HEK293 (cell line): Measurements from ENCODE around the gene ZNF275.
"Not testable (repeated sequence)": the region's sequence is repeated elsewhere in the genome, so short reads cannot be mapped to it uniquely, and the experiment has no call there.

Experiments
- CTCF ChIP-seq: fragments of 450-650 bp; formaldehyde crosslinking; IDR thresholded peaks from 2 replicates; pipeline ENCODE4 v1.5.1; 2016; ENCODE audit warnings: missing biosample characterization, missing genetic modification characterization
- YY1 ChIP-seq: fragments of 450-650 bp; formaldehyde crosslinking; IDR thresholded peaks from 2 replicates; pipeline ENCODE4 v1.5.1; 2018; ENCODE audit warnings: missing biosample characterization, missing genetic modification characterization
- ZBTB1 ChIP-seq: fragments of 450-650 bp; formaldehyde crosslinking; IDR thresholded peaks from 2 replicates; pipeline ENCODE4 v1.5.1; 2016; ENCODE audit warnings: missing biosample characterization, missing genetic modification characterization
- ZNF311 ChIP-seq: fragments of 450-650 bp; formaldehyde crosslinking; IDR thresholded peaks from 2 replicates; pipeline ENCODE4 v1.5.1; 2017; ENCODE audit warnings: missing biosample characterization, missing genetic modification characterization, borderline replicate concordance
- ZNF416 ChIP-seq: fragments of 450-650 bp; formaldehyde crosslinking; IDR thresholded peaks from 2 replicates; pipeline ENCODE4 v1.5.1; 2016; ENCODE audit warnings: missing biosample characterization, missing genetic modification characterization
- ZNF624 ChIP-seq: fragments of 450-650 bp; formaldehyde crosslinking; IDR thresholded peaks from 2 replicates; pipeline ENCODE4 v1.5.1; 2017; ENCODE audit warnings: missing biosample characterization, missing genetic modification characterization
- ZSCAN16 ChIP-seq: fragments of 450-650 bp; formaldehyde crosslinking; IDR thresholded peaks from 2 replicates; pipeline ENCODE4 v1.5.1; 2016; ENCODE audit warnings: missing biosample characterization, missing genetic modification characterization
- TF ChIP-seq, protein P1 (sequence below): fragments of 450-650 bp; formaldehyde crosslinking; IDR thresholded peaks from 2 replicates; pipeline ENCODE4 v1.5.1; 2017; ENCODE audit warnings: missing biosample characterization, missing genetic modification characterization

- not testable (repeated sequence) for TF ChIP-seq CTCF; ZNF624 (tag by site-specific recombination); ZSCAN16; YY1 (tag by site-specific recombination); ZBTB1 (tag by site-specific recombination); ZNF311 (tag by site-specific recombination); ZNF416
- TF ChIP-seq, protein P1, sequence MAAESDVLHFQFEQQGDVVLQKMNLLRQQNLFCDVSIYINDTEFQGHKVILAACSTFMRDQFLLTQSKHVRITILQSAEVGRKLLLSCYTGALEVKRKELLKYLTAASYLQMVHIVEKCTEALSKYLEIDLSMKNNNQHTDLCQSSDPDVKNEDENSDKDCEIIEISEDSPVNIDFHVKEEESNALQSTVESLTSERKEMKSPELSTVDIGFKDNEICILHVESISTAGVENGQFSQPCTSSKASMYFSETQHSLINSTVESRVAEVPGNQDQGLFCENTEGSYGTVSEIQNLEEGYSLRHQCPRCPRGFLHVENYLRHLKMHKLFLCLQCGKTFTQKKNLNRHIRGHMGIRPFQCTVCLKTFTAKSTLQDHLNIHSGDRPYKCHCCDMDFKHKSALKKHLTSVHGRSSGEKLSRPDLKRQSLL (tag by site-specific recombination), result not testable (repeated sequence)
Observed at GRCh38 chrX:153389460-153389768, 55.5 kb downstream of the ZNF275 start.
